ENCODE results near the gene GPX3.

- TF ChIP-seq CTCF (IDR thresholded peaks at IDR 0.05 in 2 of 3, conservative IDR thresholded peaks at IDR 0.05 in 1 of 3; ENCODE audit: control insufficient read depth in 2 of 3, extremely low read depth in 1 of 3, insufficient read depth in 1 of 3, low read depth in 3 of 3, low read length in 3 of 3): no peak
- no peak for TF ChIP-seq EZH2 (IDR thresholded peaks at IDR 0.05; ENCODE audit: borderline replicate concordance, control insufficient read depth, low read depth, low read length)
- TF ChIP-seq SMC3 (IDR thresholded peaks at IDR 0.05; ENCODE audit: borderline replicate concordance, low read length): no peak
- no peak for TF ChIP-seq BRCA1 (IDR thresholded peaks at IDR 0.05; ENCODE audit: low read depth, low read length)
- no peak for TF ChIP-seq SREBF1 (IDR thresholded peaks at IDR 0.05; ENCODE audit: low read length)
- no peak for TF ChIP-seq MAX (IDR thresholded peaks at IDR 0.05; ENCODE audit: low read depth, low read length)
- TF ChIP-seq CBFB (IDR thresholded peaks at IDR 0.05; ENCODE audit: low read depth): no peak
- no peak for TF ChIP-seq ZZZ3 (IDR thresholded peaks at IDR 0.05; ENCODE audit: control insufficient read depth, insufficient read length, low read depth)
- TF ChIP-seq RAD51 (IDR thresholded peaks at IDR 0.05): no peak
- TF ChIP-seq CEBPB (IDR thresholded peaks at IDR 0.05; ENCODE audit: borderline replicate concordance in 1 of 2, low read depth in 2 of 2, low read length in 2 of 2): no peak
- no peak for TF ChIP-seq POLR2AphosphoS5 (IDR thresholded peaks at IDR 0.05; ENCODE audit: low read length)
- no peak for TF ChIP-seq POLR2A (IDR thresholded peaks at IDR 0.05; ENCODE audit: low read depth, low read length)
- no peak for TF ChIP-seq SIN3A (IDR thresholded peaks at IDR 0.05; ENCODE audit: low read depth, low read length)
These were observed 40.4 kb downstream of the GPX3 start for GRCh38 chr5:151060742-151061141.
